B cell (primary cell): ENCODE measurements around the gene EXOC3L1. TPM values are rescaled to one million over a fixed set of nuclear protein-coding genes. Genes with fewer than 3 reads are reported as not detected.
A peak's percentile ranks its signal among the peaks of the same experiment; 100 is the strongest.

Experiments
- ATAC-seq: fragments of 200-7000 bp; cut with Tn5 transposase; one replicate; pipeline ENCODE4 v1.10.0; 2021; ENCODE audit warnings: low read depth, mild to moderate bottlenecking, moderate number of reproducible peaks, moderate library complexity
- CTCF ChIA-PET: fragments of 350-600 bp; sonication (Branson Sonifier 250); formaldehyde crosslinking; loops from one replicate; lab custom pipeline; 2021; ENCODE audit warnings: antibody characterized with exemption, inconsistent platforms; lab: Charles Lee
- POLR2A ChIA-PET: fragments of 350-600 bp; sonication (Branson Sonifier 250); formaldehyde crosslinking; loops from one replicate; lab custom pipeline; 2021; ENCODE audit warnings: antibody characterized with exemption; lab: Charles Lee
- DNase-seq: peaks from one replicate; pipeline ENCODE4 v3.0.0; 2013
- H2AFZ ChIP-seq: 2 replicates; pipeline ENCODE4 v1.6.1; 2012; ENCODE audit warnings: mild to moderate bottlenecking, low read depth, low read length; ENCODE audit not compliant: insufficient read depth, poor library complexity, severe bottlenecking
- H3K27ac ChIP-seq, 2 donors: 1 replicate in 1 of 2; 2 replicates in 1 of 2; pipeline ENCODE4 v1.5.1; 2012 to 2013; ENCODE audit warnings: low read length in 2 of 2, mild to moderate bottlenecking in 2 of 2, moderate library complexity in 1 of 2
- H3K27me3 ChIP-seq, 4 experiments: fragments of 200-600 bp in 1 of 4; sonication (generic) in 1 of 4; replicated peaks in 1 of 4; 1 replicate in 2 of 4; 2 replicates in 2 of 4; pipeline versions ENCODE4 v1.6.1 to v1.7.0; 2013 to 2016; ENCODE audit warnings: low read length in 3 of 4, mild to moderate bottlenecking in 2 of 4, mixed read lengths in 1 of 4, moderate library complexity in 1 of 4; ENCODE audit not compliant: insufficient read depth in 4 of 4, control insufficient read depth in 3 of 4; ENCODE audit errors: control extremely low read depth in 1 of 4
- H3K36me3 ChIP-seq, 2 experiments: replicated peaks in 1 of 2; 1 replicate in 1 of 2; 2 replicates in 1 of 2; pipeline versions ENCODE4 v1.6.1 to v1.7.1; 2013; ENCODE audit warnings: low read length in 1 of 2; ENCODE audit not compliant: insufficient read depth in 2 of 2, control insufficient read depth in 1 of 2; ENCODE audit errors: control extremely low read depth in 1 of 2, extremely low read depth in 1 of 2
- H3K4me1 ChIP-seq, 2 donors: fragments of 200-600 bp in 1 of 2; sonication (generic) in 1 of 2; 1 replicate in 1 of 2; 2 replicates in 1 of 2; pipeline versions ENCODE4 v1.5.1 to v1.6.1; 2013 to 2017; ENCODE audit warnings: low read length in 2 of 2; ENCODE audit not compliant: control insufficient read depth in 2 of 2, insufficient read depth in 2 of 2
- H3K4me2 ChIP-seq: replicated peaks from 2 replicates; pipeline ENCODE3; 2012; ENCODE audit warnings: mild to moderate bottlenecking, low read depth, low read length; ENCODE audit not compliant: poor library complexity, severe bottlenecking
- H3K4me3 ChIP-seq, 5 experiments: fragments of 200-600 bp in 1 of 5; sonication (generic) in 1 of 5; 1 replicate in 3 of 5; 2 replicates in 2 of 5; pipeline versions ENCODE4 v1.5.1 to v1.7.0; 2011 to 2016; ENCODE audit warnings: low read length in 4 of 5, mild to moderate bottlenecking in 4 of 5, low read depth in 2 of 5, control low read depth in 1 of 5, moderate library complexity in 1 of 5; ENCODE audit not compliant: insufficient read depth in 1 of 5; ENCODE audit errors: control extremely low read depth in 1 of 5, extremely low read depth in 1 of 5
- H3K79me2 ChIP-seq: fragments of 200-600 bp; sonication (generic); one replicate; pipeline ENCODE4 v1.6.0; 2016; ENCODE audit warnings: low read length; ENCODE audit not compliant: control insufficient read depth, insufficient read depth
- H3K9ac ChIP-seq: fragments of 200-600 bp; sonication (generic); 2 replicates; pipeline ENCODE4 v1.6.1; 2017; ENCODE audit warnings: mild to moderate bottlenecking, low read length, moderate library complexity
- H3K9me3 ChIP-seq, 3 donors: one replicate each; pipeline versions ENCODE4 v1.6.1 to v1.7.1; 2013; ENCODE audit warnings: low read length in 2 of 3; ENCODE audit not compliant: control insufficient read depth in 2 of 3, insufficient read depth in 1 of 3; ENCODE audit errors: control extremely low read depth in 1 of 3
- H4K20me1 ChIP-seq: 2 replicates; pipeline ENCODE4 v1.6.0; 2012; ENCODE audit warnings: mild to moderate bottlenecking, low read length; ENCODE audit not compliant: insufficient read depth, control insufficient read depth, poor library complexity, severe bottlenecking
- H3K27ac Mint-ChIP-seq: one replicate; pipeline ENCODE4 v1.8.0; 2021; ENCODE audit warnings: mixed read lengths
- H3K27me3 Mint-ChIP-seq: one replicate; pipeline ENCODE4 v1.8.0; 2021; ENCODE audit warnings: mixed read lengths
- H3K4me1 Mint-ChIP-seq: one replicate; pipeline ENCODE4 v1.8.0; 2021; ENCODE audit warnings: mixed read lengths
- H3K4me3 Mint-ChIP-seq: one replicate; pipeline ENCODE4 v1.8.0; 2021; ENCODE audit warnings: mixed read lengths
- H3K9me3 Mint-ChIP-seq: one replicate; pipeline ENCODE4 v1.8.0; 2022; ENCODE audit warnings: mixed read lengths; ENCODE audit not compliant: insufficient read depth
- EZH2 ChIP-seq: IDR thresholded peaks from 2 replicates; pipeline ENCODE4 v1.6.1; 2012; ENCODE audit warnings: borderline replicate concordance, low read depth, mild to moderate bottlenecking, moderate library complexity, low read length; ENCODE audit not compliant: insufficient read depth, poor library complexity, severe bottlenecking
- whole genome bisulfite sequencing: methylation state at CpG from one replicate; pipeline ENCODE4 v1.1.5; 2013; ENCODE audit warnings: missing lambda C conversion rate; ENCODE audit not compliant: insufficient coverage; 5-methylcytosine and 5-hydroxymethylcytosine counted together
- intact Hi-C: fragments of 100-400 bp; cut with micrococcal nuclease; formaldehyde crosslinking; loops from one replicate; pipeline ENCODE4 v1.10.0; 2022
- polyA plus RNA-seq: library from polyadenylated mRNA; depleted of rRNA; stranded (reverse); fragments of >200 nt; gene quantifications from 2 replicates; pipeline ENCODE4 v1.2.3, GENCODE V29; 2012
- total RNA-seq, 2 donors: library from RNA; stranded (reverse); fragments of 120-200 nt in 1 of 2; gene quantifications; 1 replicate in 1 of 2; 2 replicates in 1 of 2; pipeline versions ENCODE4 v1.2.3 to v1.2.4, GENCODE V29; 2013 to 2022
- TF ChIP-seq, protein P1 (sequence below): fragments of 200-600 bp; IDR thresholded peaks from one replicate; pipeline ENCODE4 v1.8.0; 2022; ENCODE audit warnings: antibody characterized with exemption, mild to moderate bottlenecking

The EXOC3L1 gene
- total and polyA plus RNA-seq, 2 donors (not counting 1 experiment from before 2014, with no cell fraction given): not detected

DNA sequence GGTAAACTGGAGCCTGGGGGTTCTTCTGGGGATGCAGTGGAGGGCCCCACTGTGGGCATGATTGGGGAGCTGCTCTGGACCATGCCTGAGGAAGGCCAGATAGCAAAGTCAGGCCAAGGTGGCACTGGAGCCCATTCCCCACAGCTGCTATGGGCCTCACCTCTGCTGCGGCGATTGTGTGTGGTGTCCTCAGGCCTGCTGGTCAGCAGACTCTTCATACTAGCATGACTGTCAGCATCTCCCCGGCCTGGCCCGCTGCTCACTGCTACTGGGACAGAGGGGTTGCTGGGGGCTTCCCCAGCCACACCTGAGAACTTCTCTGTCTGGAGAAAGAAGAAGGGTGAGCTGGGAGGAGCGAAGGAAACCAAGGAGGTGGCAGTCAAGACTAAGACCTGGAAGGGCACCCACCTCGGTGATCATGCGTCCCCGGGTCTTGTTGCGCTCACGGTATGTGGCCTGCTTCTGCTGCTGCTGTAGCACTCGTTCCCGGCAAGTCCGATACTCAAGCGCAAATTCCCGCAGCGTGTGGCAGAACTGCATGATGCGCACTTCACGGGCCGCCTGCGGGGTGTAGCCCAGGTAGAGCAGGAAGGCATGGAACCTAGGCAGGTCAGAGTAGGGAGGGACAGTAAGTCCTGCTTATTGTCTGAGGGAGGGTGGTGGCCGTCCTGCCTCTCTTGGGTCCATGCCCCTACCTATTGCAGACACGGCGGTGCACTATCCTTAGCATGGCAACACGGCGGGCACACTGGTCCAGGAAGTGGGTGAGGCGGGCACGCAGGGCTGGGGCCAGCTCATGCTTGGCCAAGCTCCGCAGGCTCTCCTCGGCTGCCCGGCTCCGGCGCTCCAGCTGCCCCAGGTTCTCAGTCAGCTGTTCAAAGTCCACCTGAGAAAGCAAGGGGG lies 40.2 kb upstream of the EXOC3L1 start:
- Histone ChIP-seq H3K36me3 (peaks cover 0 to 41% of the 10 kb centered on the region in 2 experiments), H3K4me1 (peaks cover 15 to 22% of the 10 kb centered on the region in 2 donors), H3K9me3 (no peaks in the 10 kb centered on the region), H3K4me3 (no peak overlapping the region), H2AFZ (no peak overlapping the region), H3K27ac (no peak overlapping the region), H4K20me1 (peaks cover 19% of the 10 kb centered on the region), H3K79me2 (peaks cover 17% of the 10 kb centered on the region), H3K9ac (no peak overlapping the region), H3K27me3 (no peaks in the 10 kb centered on the region), H3K4me2 (no peak overlapping the region)
- Mint-ChIP-seq H3K9me3 (no peaks in the 10 kb centered on the region), H3K27me3 (no peaks in the 10 kb centered on the region), H3K27ac (no peak overlapping the region), H3K4me1 (peaks cover 28% of the 10 kb centered on the region), H3K4me3 (peak overlapping the region; percentile 19)
- 96% methylated on average over 32 of the region's 32 CpGs for WGBS
- DNase-seq (no peak), ATAC-seq (no peak)
- TF ChIP-seq, protein P1, sequence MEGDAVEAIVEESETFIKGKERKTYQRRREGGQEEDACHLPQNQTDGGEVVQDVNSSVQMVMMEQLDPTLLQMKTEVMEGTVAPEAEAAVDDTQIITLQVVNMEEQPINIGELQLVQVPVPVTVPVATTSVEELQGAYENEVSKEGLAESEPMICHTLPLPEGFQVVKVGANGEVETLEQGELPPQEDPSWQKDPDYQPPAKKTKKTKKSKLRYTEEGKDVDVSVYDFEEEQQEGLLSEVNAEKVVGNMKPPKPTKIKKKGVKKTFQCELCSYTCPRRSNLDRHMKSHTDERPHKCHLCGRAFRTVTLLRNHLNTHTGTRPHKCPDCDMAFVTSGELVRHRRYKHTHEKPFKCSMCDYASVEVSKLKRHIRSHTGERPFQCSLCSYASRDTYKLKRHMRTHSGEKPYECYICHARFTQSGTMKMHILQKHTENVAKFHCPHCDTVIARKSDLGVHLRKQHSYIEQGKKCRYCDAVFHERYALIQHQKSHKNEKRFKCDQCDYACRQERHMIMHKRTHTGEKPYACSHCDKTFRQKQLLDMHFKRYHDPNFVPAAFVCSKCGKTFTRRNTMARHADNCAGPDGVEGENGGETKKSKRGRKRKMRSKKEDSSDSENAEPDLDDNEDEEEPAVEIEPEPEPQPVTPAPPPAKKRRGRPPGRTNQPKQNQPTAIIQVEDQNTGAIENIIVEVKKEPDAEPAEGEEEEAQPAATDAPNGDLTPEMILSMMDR: no peak
- no peak for TF ChIP-seq EZH2
- intact Hi-C loops: no loop called here
- POLR2A ChIA-PET: no interaction called here
- CTCF ChIA-PET: interaction anchor here (2.5 kb wide), 1 partner anchor 15 kb away, joined by 9 read pairs; no protein-coding TSS in a partner anchor

DNA sequence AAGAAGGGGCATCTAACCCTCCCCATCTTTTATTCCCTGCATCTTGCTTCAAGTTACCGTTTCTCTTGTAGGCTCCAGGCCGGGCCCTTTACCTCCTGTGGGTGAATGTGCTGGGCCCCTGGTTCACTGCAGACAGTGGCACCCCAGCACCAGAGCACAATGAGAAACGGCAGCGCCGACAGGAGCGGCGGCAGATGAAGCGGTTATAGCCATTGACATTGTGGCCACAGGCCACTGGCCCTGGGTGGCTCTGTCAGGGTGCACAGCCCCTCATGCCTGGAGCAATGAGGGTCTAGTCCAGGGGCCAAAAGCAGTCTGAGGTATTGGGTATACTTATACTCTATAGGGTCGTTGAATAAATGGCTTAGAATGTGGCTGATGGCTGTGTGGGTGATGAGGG lies 39.0 kb upstream of the EXOC3L1 start:
- Histone ChIP-seq H3K4me3 (no peak overlapping the region), H3K4me1 (peaks cover 15 to 22% of the 10 kb centered on the region in 2 donors), H3K9ac (no peak overlapping the region), H3K36me3 (peaks cover 0 to 35% of the 10 kb centered on the region in 2 experiments), H3K79me2 (peaks cover 17% of the 10 kb centered on the region), H3K9me3 (no peaks in the 10 kb centered on the region), H3K27ac (no peak overlapping the region), H3K4me2 (no peak overlapping the region), H2AFZ (no peak overlapping the region), H3K27me3 (no peaks in the 10 kb centered on the region), H4K20me1 (peaks cover 19% of the 10 kb centered on the region)
- Mint-ChIP-seq H3K9me3 (no peaks in the 10 kb centered on the region), H3K27me3 (no peaks in the 10 kb centered on the region), H3K27ac (peak overlapping the region; percentile 10), H3K4me1 (peaks cover 29% of the 10 kb centered on the region), H3K4me3 (peak overlapping the region; percentile 39)
- CTCF ChIA-PET: interaction anchor here (0.6 to 4.2 kb wide), 2 partner anchors 16 to 549 kb away, joined by 3 to 33 read pairs; no protein-coding TSS in a partner anchor
- ATAC-seq (no peak), DNase-seq (no peak)
- WGBS: 95% methylated on average over 9 of the region's 9 CpGs
- POLR2A ChIA-PET: interaction anchor here (0.7 kb wide), 1 partner anchor 16 kb away, joined by 3 read pairs; no protein-coding TSS in a partner anchor
- TF ChIP-seq EZH2: no peak
- TF ChIP-seq, protein P1: no peak
- intact Hi-C loops: no loop called here
